GM23338 (cell line): ENCODE results near the gene SLC5A2. TPM values are rescaled to one million over a fixed set of nuclear protein-coding genes. Genes with fewer than 3 reads are reported as not detected.

Source experiments
- ATAC-seq: fragments of 200-7000 bp; cut with Tn5 transposase; 3 replicates; pipeline ENCODE4 v1.9.1; 2020
- DNase-seq: peaks from one replicate; pipeline ENCODE4 v3.0.0-alpha.2; 2015; ENCODE audit warnings: low spot score
- H2AFZ ChIP-seq: fragments of 200-600 bp; sonication (generic); 2 replicates; pipeline ENCODE4 v1.8.0; 2016; ENCODE audit warnings: antibody characterized with exemption, mild to moderate bottlenecking, moderate library complexity
- H3F3A ChIP-seq: fragments of 200-600 bp; sonication (generic); replicated peaks from 2 replicates; pipeline ENCODE4 v1.8.0; 2017; ENCODE audit warnings: antibody characterized with exemption, mixed run types, low read depth
- H3K27ac ChIP-seq: fragments of 200-600 bp; sonication (generic); 2 replicates; pipeline ENCODE4 v1.6.1; 2016; ENCODE audit warnings: low read depth
- H3K27me3 ChIP-seq: fragments of 200-600 bp; sonication (generic); 2 replicates; pipeline ENCODE4 v1.8.0; 2016; ENCODE audit warnings: mild to moderate bottlenecking, mixed run types, moderate library complexity; ENCODE audit not compliant: insufficient read depth
- H3K36me3 ChIP-seq: fragments of 200-600 bp; sonication (generic); 2 replicates; pipeline ENCODE4 v1.8.0; 2016; ENCODE audit warnings: mild to moderate bottlenecking; ENCODE audit not compliant: insufficient read depth
- H3K4me1 ChIP-seq: fragments of 200-600 bp; sonication (generic); 2 replicates; pipeline ENCODE4 v1.8.0; 2016; ENCODE audit warnings: mild to moderate bottlenecking, moderate library complexity; ENCODE audit not compliant: insufficient read depth
- H3K4me2 ChIP-seq: fragments of 200-600 bp; sonication (generic); 2 replicates; pipeline ENCODE4 v1.7.1; 2017; ENCODE audit warnings: mixed run types
- H3K4me3 ChIP-seq: fragments of 200-600 bp; sonication (generic); 2 replicates; pipeline ENCODE4 v1.6.1; 2016; ENCODE audit warnings: mixed run types
- H3K79me2 ChIP-seq: fragments of 200-600 bp; sonication (generic); replicated peaks from 2 replicates; pipeline ENCODE4 v1.8.0; 2017; ENCODE audit warnings: mild to moderate bottlenecking; ENCODE audit not compliant: insufficient read depth
- H3K9me2 ChIP-seq: fragments of 200-600 bp; sonication (generic); 2 replicates; pipeline ENCODE4 v1.8.0; 2017; ENCODE audit not compliant: insufficient read depth
- H4K20me1 ChIP-seq: fragments of 200-600 bp; sonication (generic); replicated peaks from 2 replicates; pipeline ENCODE4 v1.8.0; 2017; ENCODE audit warnings: mild to moderate bottlenecking; ENCODE audit not compliant: insufficient read depth
- H3K27ac Mint-ChIP-seq: 2 replicates; pipeline ENCODE4 v1.8.0; 2020; ENCODE audit warnings: inconsistent platforms, mild to moderate bottlenecking, moderate library complexity, mixed read lengths
- H3K27me3 Mint-ChIP-seq: 3 replicates; pipeline ENCODE4 v1.8.0; 2022; ENCODE audit warnings: low read depth, mild to moderate bottlenecking, moderate library complexity, mixed read lengths, inconsistent platforms; ENCODE audit not compliant: insufficient read depth, poor library complexity
- H3K36me3 Mint-ChIP-seq: 3 replicates; pipeline ENCODE4 v1.8.0; 2021; ENCODE audit warnings: low read depth, mild to moderate bottlenecking, inconsistent platforms, moderate library complexity, mixed read lengths
- H3K4me1 Mint-ChIP-seq: 3 replicates; pipeline ENCODE4 v1.8.0; 2020; ENCODE audit warnings: mild to moderate bottlenecking, inconsistent platforms, mixed read lengths
- H3K4me3 Mint-ChIP-seq: 3 replicates; pipeline ENCODE4 v1.8.0; 2021; ENCODE audit warnings: moderate library complexity, mild to moderate bottlenecking, inconsistent platforms, mixed read lengths
- H3K9me3 Mint-ChIP-seq: 3 replicates; pipeline ENCODE4 v1.8.0; 2020; ENCODE audit warnings: moderate library complexity, mild to moderate bottlenecking, inconsistent platforms, mixed read lengths
- CREB1 ChIP-seq: fragments of 250-450 bp; sonication (Bioruptor Pico); IDR thresholded peaks from 2 replicates; pipeline ENCODE4 v1.5.0; 2020; ENCODE audit warnings: low read depth, mild to moderate bottlenecking, moderate library complexity
- CTCF ChIP-seq, 2 experiments: fragments of 200-600 bp in 1 of 2; sonication (generic) in 1 of 2; conservative IDR thresholded peaks; 2 replicates each; pipeline versions ENCODE4 v1.5.1 to v1.6.1; 2016 to 2017; ENCODE audit warnings: antibody characterized with exemption in 2 of 2, low read depth in 2 of 2, mild to moderate bottlenecking in 2 of 2, moderate library complexity in 1 of 2
- EZH2 ChIP-seq: fragments of 200-600 bp; sonication (generic); IDR thresholded peaks from one replicate; pipeline ENCODE4 v1.8.0; 2017; ENCODE audit warnings: antibody characterized with exemption, mild to moderate bottlenecking, low read depth; ENCODE audit not compliant: unreplicated experiment
- JUNB ChIP-seq: IDR thresholded peaks from one replicate; pipeline ENCODE4 v1.6.1; 2016; ENCODE audit warnings: antibody characterized with exemption; ENCODE audit not compliant: unreplicated experiment
- NANOG ChIP-seq: IDR thresholded peaks from 2 replicates; pipeline ENCODE4 v1.6.1; 2016; ENCODE audit warnings: antibody characterized with exemption, borderline replicate concordance
- REST ChIP-seq: IDR thresholded peaks from one replicate; pipeline ENCODE4 v1.6.1; 2018; ENCODE audit warnings: antibody characterized with exemption; ENCODE audit not compliant: unreplicated experiment
- STAT1 ChIP-seq: IDR thresholded peaks from one replicate; pipeline ENCODE4 v1.6.1; 2016; ENCODE audit warnings: antibody characterized with exemption; ENCODE audit not compliant: unreplicated experiment
- ZNF331 ChIP-seq: fragments of 250-450 bp; sonication (Bioruptor Pico); IDR thresholded peaks from 2 replicates; pipeline ENCODE4 v1.5.0; 2020; ENCODE audit warnings: low read depth, mild to moderate bottlenecking, moderate library complexity
- ZNF462 ChIP-seq: fragments of 250-450 bp; sonication (Bioruptor Pico); IDR thresholded peaks from 2 replicates; pipeline ENCODE4 v1.5.0; 2020; ENCODE audit warnings: mild to moderate bottlenecking, moderate library complexity
- polyA plus RNA-seq: library from polyadenylated mRNA; unstranded; fragments of >200 nt; fragmentation: Nextera tagmentation; extraction: Ambion mirVana; gene quantifications from 2 replicates; pipeline ENCODE4 v1.2.1, GENCODE V29; 2016
- total RNA-seq: library from RNA; depleted of rRNA; stranded (reverse); fragments of >200 nt; shearing (Covaris generic); gene quantifications from 2 replicates; pipeline ENCODE4 v1.2.3, GENCODE V29; 2014

The SLC5A2 gene
- total and polyA plus RNA-seq, 2 experiments from 2014 or later, result 0.76 to 3.6 TPM

DNA sequence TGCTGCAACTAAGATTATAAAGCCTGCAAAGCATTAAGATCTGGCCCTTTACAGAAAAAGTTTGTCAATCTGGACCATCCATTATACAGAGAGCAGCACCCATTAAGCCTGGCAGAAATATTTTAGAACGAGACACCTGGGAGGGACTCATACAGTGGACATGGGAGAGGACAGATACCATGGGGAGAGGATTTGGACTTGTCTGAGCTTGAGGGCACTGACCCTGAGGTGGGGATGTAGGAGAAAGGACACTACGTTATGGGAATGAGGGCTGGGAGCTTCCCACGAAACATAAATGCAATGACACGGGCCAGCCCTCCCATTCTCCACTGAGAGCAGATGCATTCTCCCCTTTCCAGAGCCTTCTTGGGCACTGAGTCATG is 19.0 kb downstream of the SLC5A2 start (continued):
- TF ChIP-seq ZNF462 (CRISPR knock-in tag) (no peak), ZNF331 (CRISPR knock-in tag) (no peak), NANOG (no peak), STAT1 (no peak), EZH2 (no peak)

GRCh38 chr16:31502981-31503380 is 20.1 kb downstream of the SLC5A2 start:
- Histone ChIP-seq H3K4me3 (no peak overlapping the region), H3K27me3 (no peaks in the 10 kb centered on the region), H3K36me3 (no peaks in the 10 kb centered on the region), H3K79me2 (peaks cover 8% of the 10 kb centered on the region), H2AFZ (no peak overlapping the region), H4K20me1 (peaks cover 4% of the 10 kb centered on the region; the same call in 1 of the 2 replicates), H3K4me2 (no peak overlapping the region), H3K27ac (no peak overlapping the region), H3K9me2 (no peaks in the 10 kb centered on the region), H3K4me1 (peaks cover 20% of the 10 kb centered on the region), H3F3A (no peaks in the 10 kb centered on the region)
- peaks cover 6% of the 10 kb centered on the region for H3K27me3 Mint-ChIP-seq
- no peaks in the 10 kb centered on the region for H3K9me3 Mint-ChIP-seq
- H3K27ac Mint-ChIP-seq, result no peak overlapping the region
- peaks cover 24% of the 10 kb centered on the region for H3K4me1 Mint-ChIP-seq
- H3K36me3 Mint-ChIP-seq, result peaks cover 8% of the 10 kb centered on the region
- ATAC-seq (no peak), DNase-seq (no peak)
- H3K4me3 Mint-ChIP-seq, result no peak overlapping the region
- TF ChIP-seq EZH2, result no peak
- no peak for TF ChIP-seq JUNB
- no peak for TF ChIP-seq ZNF331 (CRISPR knock-in tag)
- no peak for TF ChIP-seq CTCF (conservative IDR thresholded peaks at IDR 0.05; ENCODE audit: low read depth in 2 of 2)
- TF ChIP-seq CREB1, result no peak
- TF ChIP-seq REST, result no peak
